Neuron (in vitro differentiated cells): Measurements from ENCODE around the gene NOS1AP.
A peak's percentile ranks its signal among the peaks of the same experiment; 100 is the strongest.
"Not testable (repeated sequence)": the region's sequence is repeated elsewhere in the genome, so short reads cannot be mapped to it uniquely, and the experiment has no call there.

Source experiments
- H2AFZ ChIP-seq: one replicate; pipeline ENCODE4 v1.6.1; 2013; ENCODE audit warnings: low read depth, mild to moderate bottlenecking, inconsistent platforms, low read length, moderate library complexity
- H3K27me3 ChIP-seq: one replicate; pipeline ENCODE4 v1.6.1; 2013; ENCODE audit warnings: low read length; ENCODE audit not compliant: insufficient read depth
- H3K36me3 ChIP-seq: one replicate; pipeline ENCODE4 v1.6.1; 2013; ENCODE audit warnings: low read length; ENCODE audit not compliant: insufficient read depth
- H3K4me1 ChIP-seq: one replicate; pipeline ENCODE4 v1.6.1; 2013; ENCODE audit warnings: low read length; ENCODE audit not compliant: insufficient read depth
- H3K4me3 ChIP-seq: 2 replicates; pipeline ENCODE4 v1.5.1; 2013; ENCODE audit warnings: mild to moderate bottlenecking, low read length, moderate library complexity
- H3K9me3 ChIP-seq: one replicate; pipeline ENCODE4 v1.6.1; 2013; ENCODE audit warnings: low read length

The NOS1AP gene

GRCh38 chr1:162173607-162174006 is 104.1 kb downstream of the NOS1AP start:
- H3K4me1 ChIP-seq = peaks cover 28% of the 10 kb centered on the region
- H3K27me3 ChIP-seq, H3K36me3 ChIP-seq, H2AFZ ChIP-seq, H3K4me3 ChIP-seq, H3K9me3 ChIP-seq: not testable (repeated sequence)

- H2AFZ ChIP-seq, H3K36me3 ChIP-seq, H3K27me3 ChIP-seq, H3K9me3 ChIP-seq, H3K4me3 ChIP-seq: not testable (repeated sequence)
- H3K4me1 ChIP-seq = peaks cover 24% of the 10 kb centered on the region
Observed at GRCh38 chr1:162174027-162174426, 104.5 kb downstream of the NOS1AP start.

- Histone ChIP-seq H2AFZ (peak overlapping the region; percentile 48), H3K27me3 (no peaks in the 10 kb centered on the region), H3K36me3 (no peaks in the 10 kb centered on the region), H3K9me3 (no peaks in the 10 kb centered on the region), H3K4me3 (no peak overlapping the region), H3K4me1 (peaks cover 15% of the 10 kb centered on the region)
Observed at GRCh38 chr1:162175379-162176081, 106.0 kb downstream of the NOS1AP start.

- Histone ChIP-seq H3K9me3 (no peaks in the 10 kb centered on the region), H2AFZ (no peak overlapping the region), H3K4me3 (no peak overlapping the region), H3K27me3 (no peaks in the 10 kb centered on the region), H3K4me1 (peaks cover 15% of the 10 kb centered on the region), H3K36me3 (no peaks in the 10 kb centered on the region)
Observed at GRCh38 chr1:162177126-162177525, 107.6 kb downstream of the NOS1AP start.

- Histone ChIP-seq H3K9me3 (no peaks in the 10 kb centered on the region), H3K4me1 (peaks cover 15% of the 10 kb centered on the region), H3K36me3 (no peaks in the 10 kb centered on the region), H3K27me3 (no peaks in the 10 kb centered on the region), H2AFZ (no peak overlapping the region), H3K4me3 (no peak overlapping the region)
Observed at GRCh38 chr1:162178432-162178831, 108.9 kb downstream of the NOS1AP start.

- no peaks in the 10 kb centered on the region for H3K27me3 ChIP-seq
- H2AFZ ChIP-seq = no peak overlapping the region
- H3K9me3 ChIP-seq = no peaks in the 10 kb centered on the region
- H3K4me3 ChIP-seq = no peak overlapping the region
- peaks cover 15% of the 10 kb centered on the region for H3K4me1 ChIP-seq
- H3K36me3 ChIP-seq = no peaks in the 10 kb centered on the region
Observed at GRCh38 chr1:162179121-162179520, 109.6 kb downstream of the NOS1AP start.

- Histone ChIP-seq H3K4me3 (no peak overlapping the region), H3K27me3 (no peaks in the 10 kb centered on the region), H3K4me1 (peaks cover 7% of the 10 kb centered on the region), H2AFZ (no peak overlapping the region), H3K36me3 (no peaks in the 10 kb centered on the region), H3K9me3 (no peaks in the 10 kb centered on the region)
Observed at GRCh38 chr1:162180813-162181212, 111.3 kb downstream of the NOS1AP start.

- peaks cover 2% of the 10 kb centered on the region for H3K4me1 ChIP-seq
- no peak overlapping the region for H2AFZ ChIP-seq
- H3K36me3 ChIP-seq = no peaks in the 10 kb centered on the region
- no peak overlapping the region for H3K4me3 ChIP-seq
- H3K9me3 ChIP-seq = peaks cover 3% of the 10 kb centered on the region
- no peaks in the 10 kb centered on the region for H3K27me3 ChIP-seq
Observed at GRCh38 chr1:162182090-162182489, 112.6 kb downstream of the NOS1AP start.

- no peaks in the 10 kb centered on the region for H3K36me3 ChIP-seq
- H3K27me3 ChIP-seq = no peaks in the 10 kb centered on the region
- no peak overlapping the region for H2AFZ ChIP-seq
- peaks cover 2% of the 10 kb centered on the region for H3K4me1 ChIP-seq
- no peak overlapping the region for H3K4me3 ChIP-seq
- peaks cover 3% of the 10 kb centered on the region for H3K9me3 ChIP-seq
Observed at GRCh38 chr1:162185314-162186025, 116.0 kb downstream of the NOS1AP start.

- Histone ChIP-seq H2AFZ (no peak overlapping the region), H3K4me3 (no peak overlapping the region)
Observed at GRCh38 chr1:162186026-162186374, 116.5 kb downstream of the NOS1AP start.

GRCh38 chr1:162186406-162186805 is 116.9 kb downstream of the NOS1AP start:
- Histone ChIP-seq H3K36me3 (no peaks in the 10 kb centered on the region), H3K4me1 (peaks cover 2% of the 10 kb centered on the region), H3K27me3 (no peaks in the 10 kb centered on the region), H2AFZ (no peak overlapping the region), H3K4me3 (no peak overlapping the region), H3K9me3 (peaks cover 3% of the 10 kb centered on the region)

More at GRCh38 chr1:162186026-162186374, 116.5 kb downstream of the NOS1AP start:
- Histone ChIP-seq H3K27me3 (no peaks in the 10 kb centered on the region), H3K36me3 (no peaks in the 10 kb centered on the region), H3K4me1 (peaks cover 2% of the 10 kb centered on the region), H3K9me3 (peaks cover 3% of the 10 kb centered on the region)

GRCh38 chr1:162187687-162188276 is 118.3 kb downstream of the NOS1AP start:
- H3K4me3 ChIP-seq = no peak overlapping the region
- peaks cover 2% of the 10 kb centered on the region for H3K4me1 ChIP-seq
- H3K27me3 ChIP-seq = no peaks in the 10 kb centered on the region
- H3K9me3 ChIP-seq = peaks cover 3% of the 10 kb centered on the region
- H2AFZ ChIP-seq = no peak overlapping the region
- no peaks in the 10 kb centered on the region for H3K36me3 ChIP-seq

- peaks cover 12% of the 10 kb centered on the region for H3K4me1 ChIP-seq
- no peaks in the 10 kb centered on the region for H3K36me3 ChIP-seq
- no peaks in the 10 kb centered on the region for H3K27me3 ChIP-seq
- peaks cover 3% of the 10 kb centered on the region for H3K9me3 ChIP-seq
- H2AFZ ChIP-seq = no peak overlapping the region
- H3K4me3 ChIP-seq = no peak overlapping the region
Observed at GRCh38 chr1:162189345-162189744, 119.9 kb downstream of the NOS1AP start.
